Measurements from ENCODE around the gene GPX4. TPM values are rescaled to one million over a fixed set of nuclear protein-coding genes. Genes with fewer than 3 reads are reported as not detected.

The GPX4 gene
- total and polyA plus RNA-seq, 2 donors, result 71.3 to 452 TPM

DNA sequence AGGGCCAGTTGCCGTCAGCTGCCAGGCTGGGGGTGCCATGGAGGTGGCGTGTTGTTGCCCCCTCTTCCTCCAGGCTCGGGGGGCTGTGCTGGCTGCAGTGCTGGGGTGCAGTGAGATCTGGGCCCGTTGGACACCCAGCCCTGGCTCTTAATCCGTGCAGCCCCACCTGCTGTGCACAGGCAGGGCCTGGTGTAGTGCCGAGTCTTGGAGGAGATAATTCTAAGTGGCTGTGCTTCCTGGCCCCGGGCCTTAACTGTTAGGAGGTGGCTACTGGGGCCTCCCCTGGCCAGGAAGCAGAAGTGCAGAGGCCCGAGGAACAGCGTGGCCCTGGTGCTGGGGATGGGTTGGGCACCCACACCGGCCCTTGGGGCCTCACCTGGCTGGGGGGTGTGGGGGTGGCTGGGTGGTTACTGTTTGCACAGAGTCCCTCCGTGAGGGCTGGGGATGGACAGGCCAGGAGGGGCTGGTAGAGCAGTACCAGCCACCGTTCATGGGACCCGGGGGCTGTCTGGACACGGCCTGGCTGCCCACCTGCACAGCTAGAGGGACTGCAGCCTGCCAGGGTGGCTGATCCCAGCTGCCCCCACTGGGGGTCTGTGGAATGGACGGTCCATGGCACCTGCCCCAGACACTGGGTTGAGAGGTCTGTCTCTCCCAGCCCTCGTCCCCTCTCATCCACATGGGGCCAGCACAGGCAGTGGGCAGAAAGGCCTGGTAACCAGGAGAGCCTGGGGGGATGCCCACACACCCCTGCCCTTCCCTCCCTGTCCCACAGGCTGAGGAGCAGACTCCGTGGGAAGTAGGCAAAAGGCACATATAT is 3.3 kb downstream of the GPX4 start:
- Histone ChIP-seq H3K4me3 (ENCODE audit: low read depth, low read length) (no peak overlapping the region), H3K4me1 (ENCODE audit: insufficient read depth) (peaks cover 2% of the 10 kb centered on the region), H3K36me3 (ENCODE audit: insufficient read depth) (peaks cover 4% of the 10 kb centered on the region), H3K27ac (ENCODE audit: low read depth) (no peak overlapping the region)
- WGBS, result 68% methylated on average over 17 of the region's 17 CpGs
- no peak for DNase-seq (ENCODE audit: extremely low spot score)

GRCh38 chr19:1107661-1108261 is 4.0 kb downstream of the GPX4 start:
- no peak overlapping the region for H3K4me3 ChIP-seq (ENCODE audit: low read depth, low read length)
- DNase-seq (ENCODE audit: extremely low spot score), result no peak
- peaks cover 4% of the 10 kb centered on the region for H3K36me3 ChIP-seq (ENCODE audit: insufficient read depth)
- H3K4me1 ChIP-seq (ENCODE audit: insufficient read depth), result peaks cover 2% of the 10 kb centered on the region
- H3K27ac ChIP-seq (ENCODE audit: low read depth), result no peak overlapping the region
- WGBS, result 90% methylated on average over 25 of the region's 25 CpGs

DNA sequence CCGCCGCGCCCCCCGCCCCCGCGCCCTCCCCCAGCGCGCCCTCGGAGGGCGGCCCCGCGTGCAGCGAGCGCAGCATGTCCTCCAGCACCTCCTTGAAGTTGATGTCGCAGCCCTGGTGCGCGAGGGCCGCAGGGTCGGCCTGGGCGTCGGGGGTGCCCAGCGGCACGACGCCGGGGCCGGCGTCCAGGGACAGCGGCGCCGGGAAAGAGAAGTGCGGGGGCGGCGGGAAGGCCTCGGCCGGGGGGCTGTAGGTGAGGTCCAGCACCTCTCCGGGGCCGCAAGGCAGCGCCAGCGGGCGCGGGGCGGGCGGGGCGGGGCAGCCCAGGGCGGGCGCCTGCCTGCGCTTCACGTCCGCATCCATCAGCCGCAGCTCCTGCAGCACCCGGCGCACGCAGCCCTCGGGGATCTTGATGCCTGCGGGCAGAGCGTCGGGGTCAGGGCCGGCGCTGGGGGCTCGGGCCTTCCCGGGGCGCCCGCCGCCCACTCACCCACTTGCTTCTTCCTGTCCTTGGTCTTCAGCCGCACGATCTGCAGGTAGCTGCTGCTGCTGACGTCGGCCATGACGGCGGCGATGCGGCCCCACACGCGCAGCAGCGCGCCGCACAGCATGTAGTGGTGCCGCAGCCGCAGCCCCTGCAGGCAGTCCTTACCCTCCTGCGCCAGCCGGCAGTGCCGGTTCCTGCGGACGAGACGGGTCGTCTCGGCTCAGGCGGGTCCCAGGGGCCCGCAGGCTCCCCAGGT is 4.7 kb downstream of the GPX4 start:
- H3K4me3 ChIP-seq (ENCODE audit: low read depth, low read length), result no peak overlapping the region
- H3K4me1 ChIP-seq (ENCODE audit: insufficient read depth), result peaks cover 2% of the 10 kb centered on the region
- H3K27ac ChIP-seq (ENCODE audit: low read depth), result no peak overlapping the region
- DNase-seq (ENCODE audit: extremely low spot score), result no peak
- 92% methylated on average over 89 of the region's 89 CpGs for WGBS
- peaks cover 4% of the 10 kb centered on the region for H3K36me3 ChIP-seq (ENCODE audit: insufficient read depth)

DNA sequence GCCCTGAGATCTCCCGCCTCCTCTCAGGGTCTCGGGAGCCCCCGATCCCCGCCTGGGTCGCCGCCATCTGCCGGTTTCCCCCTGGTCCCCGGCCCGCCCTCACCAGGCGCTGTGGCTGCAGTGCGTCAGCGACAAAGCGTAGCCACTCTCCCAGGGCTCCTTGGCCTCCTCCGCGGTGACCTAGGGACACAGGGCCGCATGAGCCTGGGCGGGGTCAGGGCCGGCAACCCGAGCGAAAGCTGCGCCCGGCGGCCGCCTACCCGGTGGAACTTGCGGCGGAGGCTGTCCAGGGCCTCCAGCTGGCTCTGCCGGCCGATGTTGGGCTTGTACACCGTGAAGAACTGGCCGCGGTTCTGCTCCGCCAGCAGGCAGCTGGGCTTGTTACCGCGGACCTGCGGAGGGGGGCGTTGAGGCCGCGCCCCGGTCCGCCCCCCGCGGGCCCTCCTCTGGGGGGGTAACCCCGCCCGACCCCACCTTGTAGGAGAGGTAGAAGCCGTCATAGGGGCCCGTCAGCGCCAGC is 5.3 kb downstream of the GPX4 start:
- DNase-seq (ENCODE audit: extremely low spot score), result no peak
- H3K4me3 ChIP-seq (ENCODE audit: low read depth, low read length), result no peak overlapping the region
- no peak overlapping the region for H3K27ac ChIP-seq (ENCODE audit: low read depth)
- peaks cover 4% of the 10 kb centered on the region for H3K36me3 ChIP-seq (ENCODE audit: insufficient read depth)
- 92% methylated on average over 48 of the region's 48 CpGs for WGBS
- H3K4me1 ChIP-seq (ENCODE audit: insufficient read depth), result peaks cover 2% of the 10 kb centered on the region

GRCh38 chr19:1109697-1110671 is 6.2 kb downstream of the GPX4 start:
- DNase-seq (ENCODE audit: extremely low spot score), result no peak
- 91% methylated on average over 54 of the region's 54 CpGs for WGBS
- peaks cover 2% of the 10 kb centered on the region for H3K4me1 ChIP-seq (ENCODE audit: insufficient read depth)
- no peak overlapping the region for H3K4me3 ChIP-seq (ENCODE audit: low read depth, low read length)
- no peak overlapping the region for H3K27ac ChIP-seq (ENCODE audit: low read depth)
- peaks cover 4% of the 10 kb centered on the region for H3K36me3 ChIP-seq (ENCODE audit: insufficient read depth)

DNA sequence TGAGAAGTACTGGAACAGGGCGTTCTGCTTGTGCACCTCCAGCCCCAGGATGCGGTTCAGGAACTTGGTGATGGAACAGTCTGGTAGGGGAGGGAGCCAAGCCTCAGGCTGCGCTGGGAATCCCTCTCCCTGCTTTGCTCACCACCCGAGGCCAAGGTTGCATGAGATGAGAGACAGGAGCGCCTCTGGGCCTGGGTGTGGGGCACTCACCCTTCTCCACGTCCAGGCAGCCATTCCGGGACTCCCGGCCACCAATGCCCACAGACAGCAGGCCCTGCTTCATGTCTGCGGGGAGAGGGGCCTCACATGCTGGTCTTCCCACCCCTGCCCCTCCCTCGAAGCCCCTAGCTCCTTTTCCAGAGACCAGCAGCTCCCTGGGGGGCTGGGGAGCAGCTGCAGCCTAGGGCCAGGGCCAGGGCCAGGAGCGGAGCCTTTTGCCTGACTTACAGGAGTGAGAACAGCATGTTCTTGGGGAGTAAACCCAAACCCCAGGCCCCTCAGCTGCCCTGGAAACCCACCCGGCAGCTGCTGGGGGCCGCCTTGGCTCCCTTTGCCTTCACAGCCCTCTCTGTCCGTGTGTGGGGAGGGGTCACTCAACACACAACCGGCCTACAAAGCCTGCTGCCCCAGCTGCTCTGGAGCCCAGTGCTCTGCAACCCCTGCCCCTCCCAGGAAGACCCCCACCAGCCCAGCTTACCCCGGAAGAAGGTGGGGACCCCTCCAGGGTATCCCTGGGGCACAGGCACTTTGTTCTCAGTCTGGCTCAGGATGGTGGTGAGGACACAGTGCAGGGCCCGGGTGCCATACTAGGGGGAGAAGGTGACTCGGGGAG is 7.2 kb downstream of the GPX4 start:
- Histone ChIP-seq H3K27ac (ENCODE audit: low read depth) (no peak overlapping the region), H3K4me3 (ENCODE audit: low read depth, low read length) (no peak overlapping the region), H3K4me1 (ENCODE audit: insufficient read depth) (no peaks in the 10 kb centered on the region), H3K36me3 (ENCODE audit: insufficient read depth) (peaks cover 2% of the 10 kb centered on the region)
- 82% methylated on average over 18 of the region's 18 CpGs for WGBS
- DNase-seq (ENCODE audit: extremely low spot score), result no peak

- Histone ChIP-seq H3K4me3 (ENCODE audit: low read depth, low read length) (no peak overlapping the region), H3K4me1 (ENCODE audit: insufficient read depth) (no peaks in the 10 kb centered on the region), H3K36me3 (ENCODE audit: insufficient read depth) (no peaks in the 10 kb centered on the region), H3K27ac (ENCODE audit: low read depth) (no peak overlapping the region)
- DNase-seq (ENCODE audit: extremely low spot score), result no peak
- WGBS, result 71% methylated on average over 18 of the region's 18 CpGs
These were observed 8.0 kb downstream of the GPX4 start for GRCh38 chr19:1111641-1112267.

DNA sequence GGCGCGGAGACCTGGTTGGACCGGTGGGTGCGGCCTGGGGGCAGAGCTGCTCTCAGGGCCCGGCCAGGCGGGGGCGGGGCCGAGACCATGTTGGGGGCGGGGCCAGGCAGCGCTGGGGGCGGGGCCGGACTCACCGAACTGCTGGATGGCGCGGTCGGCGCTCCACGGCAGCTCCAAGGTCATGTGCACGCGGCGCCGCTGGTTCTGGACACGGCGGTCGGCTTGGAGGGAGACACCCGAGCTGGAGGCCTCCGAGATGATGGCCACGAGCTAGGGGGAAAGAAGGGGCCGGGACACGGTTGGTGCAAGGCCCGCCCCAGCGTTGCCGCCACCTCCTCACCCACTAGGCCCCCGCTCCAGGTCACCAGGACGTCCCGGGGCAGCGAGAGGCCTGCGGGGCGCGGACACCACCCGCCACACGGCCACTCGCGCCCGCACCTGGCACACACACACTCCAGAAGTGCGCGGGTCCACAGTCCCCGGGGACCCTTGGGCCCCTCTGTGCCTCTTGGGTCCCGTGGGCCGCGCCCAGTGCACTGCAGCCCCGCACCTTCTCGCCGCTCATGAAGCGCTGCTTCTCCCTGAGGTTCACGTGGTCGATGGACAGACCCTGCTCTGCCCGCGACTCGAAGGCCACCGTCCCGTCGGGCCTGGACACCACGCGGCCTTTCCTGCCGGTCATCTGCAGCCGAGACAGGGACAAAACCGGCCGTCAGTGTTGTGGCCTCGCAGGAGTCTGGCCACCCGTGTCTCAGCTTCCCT is 8.7 kb downstream of the GPX4 start:
- Histone ChIP-seq H3K36me3 (ENCODE audit: insufficient read depth) (peaks cover 4% of the 10 kb centered on the region), H3K27ac (ENCODE audit: low read depth) (no peak overlapping the region), H3K4me3 (ENCODE audit: low read depth, low read length) (no peak overlapping the region), H3K4me1 (ENCODE audit: insufficient read depth) (no peaks in the 10 kb centered on the region)
- 65% methylated on average over 71 of the region's 71 CpGs for WGBS
- DNase-seq (ENCODE audit: extremely low spot score), result no peak

GRCh38 chr19:1113030-1113985 is 9.5 kb downstream of the GPX4 start:
- Histone ChIP-seq H3K36me3 (ENCODE audit: insufficient read depth) (peaks cover 6% of the 10 kb centered on the region), H3K27ac (ENCODE audit: low read depth) (peak overlapping the region; percentile 31), H3K4me1 (ENCODE audit: insufficient read depth) (no peaks in the 10 kb centered on the region), H3K4me3 (ENCODE audit: low read depth, low read length) (no peak overlapping the region)
- WGBS, result 22% methylated on average over 44 of the region's 44 CpGs
- no peak for DNase-seq (ENCODE audit: extremely low spot score)

GRCh38 chr19:1113986-1114483 is 10.2 kb downstream of the GPX4 start:
- Histone ChIP-seq H3K36me3 (ENCODE audit: insufficient read depth) (peaks cover 6% of the 10 kb centered on the region), H3K27ac (ENCODE audit: low read depth) (no peak overlapping the region), H3K4me3 (ENCODE audit: low read depth, low read length) (no peak overlapping the region), H3K4me1 (ENCODE audit: insufficient read depth) (no peaks in the 10 kb centered on the region)
- DNase-seq (ENCODE audit: extremely low spot score), result no peak
- 92% methylated on average over 25 of the region's 25 CpGs for WGBS

Measured in urinary bladder (tissue), 4 donors.